Measurements from ENCODE around the gene HMGN4.
"Not testable (repeated sequence)": the region's sequence is repeated elsewhere in the genome, so short reads cannot be mapped to it uniquely, and the experiment has no call there.

Gene HMGN4

DNA sequence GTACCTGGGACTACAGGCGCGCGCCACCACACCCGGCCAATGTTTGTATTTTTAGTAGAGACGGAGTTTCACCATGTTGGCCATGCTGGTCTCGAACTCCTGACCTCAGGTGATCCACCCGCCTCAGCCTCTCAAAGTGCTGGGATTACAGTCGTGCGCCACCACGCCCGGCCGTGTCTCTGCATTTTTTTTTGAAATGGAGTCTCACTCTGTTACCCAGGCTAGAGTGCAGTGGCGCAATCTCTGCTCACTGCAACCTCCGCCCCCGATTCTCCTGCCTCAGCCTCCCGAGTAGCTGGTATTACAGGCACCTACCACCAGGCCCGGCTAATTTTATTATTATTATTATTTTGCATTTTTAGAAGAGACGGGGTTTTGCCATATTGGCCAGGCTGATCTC, 9.2 kb downstream of the HMGN4 start:
- DNase-seq (ENCODE audit: low read depth in 2 of 3, low spot score in 1 of 3) = not testable (repeated sequence)

DNA sequence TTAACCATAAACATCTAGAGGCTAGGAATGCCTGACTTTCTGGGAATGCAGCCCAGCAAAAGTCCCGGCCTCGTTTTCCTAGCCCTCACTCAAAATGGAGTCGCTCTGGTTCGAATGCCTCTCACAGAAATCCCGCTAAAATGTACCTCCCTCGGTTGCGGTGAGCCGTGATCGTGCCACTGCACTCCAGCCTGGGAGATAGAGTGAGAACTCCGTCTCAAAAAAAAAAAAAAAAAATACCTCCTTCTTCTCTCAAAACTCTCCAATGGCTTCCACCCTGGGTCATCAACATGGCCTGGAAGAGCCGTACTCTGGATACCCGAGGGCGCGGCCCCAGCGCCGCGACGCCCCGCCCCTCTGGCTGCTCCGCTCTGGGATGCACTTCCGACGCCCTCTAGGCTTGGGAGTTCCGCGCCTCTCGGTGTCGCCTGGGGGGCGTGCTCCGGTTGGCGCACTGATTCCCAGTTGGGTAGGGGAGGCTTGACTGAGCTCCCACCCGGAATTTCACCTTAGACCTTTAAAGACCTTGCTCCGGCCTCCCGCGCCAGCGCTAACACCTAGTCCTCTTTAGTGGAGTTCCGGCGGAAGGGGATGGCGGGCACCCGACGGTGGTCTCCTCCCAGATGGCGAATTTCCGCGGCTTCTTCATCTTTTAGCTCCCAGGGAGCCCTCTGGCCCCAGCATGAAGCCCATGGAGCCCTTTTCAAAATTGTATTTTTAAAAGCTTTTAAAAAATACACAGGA, 12.3 kb downstream of the HMGN4 start:
- peak; percentile 31 to 63 (median 45) for DNase-seq (ENCODE audit: low read depth in 2 of 3, low spot score in 1 of 3)

DNA sequence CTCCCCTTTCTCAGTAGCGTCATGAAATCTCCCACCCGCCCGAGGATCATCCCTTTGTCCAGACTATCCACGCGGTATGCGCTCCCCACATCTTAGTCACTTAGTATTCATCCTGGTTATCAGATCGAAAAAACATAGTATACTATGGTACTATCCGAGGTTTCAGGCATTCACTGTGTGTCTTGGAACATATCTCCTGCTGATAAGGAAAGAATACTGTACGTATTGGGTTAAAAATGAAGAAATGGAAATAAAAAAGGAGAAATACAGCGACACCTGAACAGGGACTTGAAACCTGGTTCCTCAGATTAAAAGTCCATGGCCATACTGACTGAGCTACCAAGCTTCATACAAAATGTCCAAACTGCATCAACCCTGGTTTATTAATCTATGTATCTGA, 14.0 kb downstream of the HMGN4 start:
- no peak for DNase-seq (ENCODE audit: low read depth in 2 of 3, low spot score in 1 of 3)

DNA sequence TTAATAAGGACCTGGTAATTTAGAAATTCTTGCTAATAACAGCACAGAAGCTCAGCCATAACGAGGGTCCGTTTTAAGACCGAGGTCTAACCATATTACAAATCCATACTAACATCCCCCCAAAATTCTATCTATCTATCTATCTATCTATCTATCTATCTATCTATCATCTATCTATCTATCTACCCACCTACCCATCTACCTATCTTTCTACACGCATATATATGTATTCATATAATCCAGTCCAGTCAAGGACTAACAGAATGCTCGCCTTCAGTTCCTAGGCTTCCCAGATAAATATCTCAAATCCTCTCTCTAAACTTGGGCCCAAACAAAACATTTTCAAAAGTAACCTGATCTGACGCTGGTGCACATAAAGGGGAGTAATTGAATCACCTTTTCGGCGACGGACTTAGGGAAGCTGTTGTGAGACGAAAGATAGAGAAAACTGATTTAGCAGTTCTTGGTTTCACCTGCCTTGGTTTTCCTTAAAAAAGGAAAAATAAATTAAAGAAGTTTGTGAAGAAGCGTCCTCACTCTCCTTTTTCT, 14.5 kb downstream of the HMGN4 start:
- no peak for DNase-seq (ENCODE audit: low read depth in 2 of 3, low spot score in 1 of 3)

DNA sequence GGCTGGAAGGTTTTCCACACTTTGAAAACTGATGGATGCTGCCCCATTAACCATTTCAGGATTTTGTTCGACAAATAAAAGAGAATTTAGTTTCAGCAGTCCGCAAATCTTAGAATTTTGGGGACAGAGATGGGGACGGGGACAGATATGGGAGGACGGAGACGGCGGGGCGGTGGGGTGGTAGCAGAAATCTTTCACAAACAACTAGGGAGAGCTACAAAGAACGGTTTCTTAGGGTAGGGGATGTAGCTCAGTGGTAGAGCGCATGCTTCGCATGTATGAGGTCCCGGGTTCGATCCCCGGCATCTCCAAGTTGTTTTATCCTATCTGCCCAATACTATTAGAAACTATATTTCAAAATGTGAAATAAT, 15.1 kb downstream of the HMGN4 start:
- DNase-seq (ENCODE audit: low read depth in 2 of 3, low spot score in 1 of 3) = peak; percentile 65 to 94 (median 70)

DNA sequence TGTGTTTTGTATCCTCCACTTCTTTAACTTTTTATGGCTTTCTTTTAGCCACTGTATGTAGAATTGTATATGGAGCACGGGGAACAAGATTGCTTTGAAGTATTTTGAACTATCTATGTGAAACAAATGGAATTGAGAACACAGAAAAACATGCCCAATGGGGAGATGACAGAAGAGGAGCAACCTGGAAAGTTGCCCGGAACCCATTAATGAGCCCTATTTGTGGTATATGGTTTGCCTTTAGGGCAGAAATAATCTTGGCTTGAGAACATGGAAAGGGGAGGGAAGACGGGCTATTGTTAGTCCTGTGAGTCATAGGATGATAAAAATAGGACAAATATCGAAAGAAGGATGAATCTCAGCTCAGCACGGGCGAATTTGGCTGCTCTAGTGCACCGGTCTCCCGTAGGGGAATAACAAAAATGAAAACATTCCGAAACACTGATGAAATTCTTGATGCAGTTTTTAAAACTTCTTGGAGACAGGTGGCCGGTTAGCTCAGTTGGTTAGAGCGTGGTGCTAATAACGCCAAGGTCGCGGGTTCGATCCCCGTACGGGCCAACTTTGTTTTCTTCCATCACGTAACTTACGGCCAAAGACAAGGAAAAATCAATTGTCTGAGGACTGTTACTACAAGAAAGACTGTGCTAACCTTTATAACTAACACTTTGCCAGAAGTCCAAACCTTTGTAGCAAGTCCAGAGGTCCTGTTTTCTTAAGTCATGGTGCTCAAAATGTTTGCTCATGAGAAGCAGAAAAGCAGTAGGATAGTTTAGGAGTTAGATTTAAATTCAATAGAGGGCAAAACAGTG, 15.7 kb downstream of the HMGN4 start:
- DNase-seq (ENCODE audit: low read depth in 2 of 3, low spot score in 1 of 3) = peak; percentile 70 to 93 (median 77)

DNA sequence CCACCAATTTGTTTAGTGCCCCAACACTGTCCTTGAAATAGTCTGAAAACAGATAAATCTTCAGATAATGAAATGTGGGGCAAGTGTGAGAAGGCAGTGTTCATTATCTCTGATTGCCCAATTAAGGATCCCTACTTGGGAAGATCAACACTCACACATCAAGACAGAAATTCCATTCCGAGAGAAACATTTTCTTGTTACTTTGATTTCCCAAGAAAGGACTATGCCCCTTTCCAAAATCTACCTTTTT, 16.2 kb downstream of the HMGN4 start:
- DNase-seq (ENCODE audit: low read depth in 2 of 3, low spot score in 1 of 3) = no peak

DNA sequence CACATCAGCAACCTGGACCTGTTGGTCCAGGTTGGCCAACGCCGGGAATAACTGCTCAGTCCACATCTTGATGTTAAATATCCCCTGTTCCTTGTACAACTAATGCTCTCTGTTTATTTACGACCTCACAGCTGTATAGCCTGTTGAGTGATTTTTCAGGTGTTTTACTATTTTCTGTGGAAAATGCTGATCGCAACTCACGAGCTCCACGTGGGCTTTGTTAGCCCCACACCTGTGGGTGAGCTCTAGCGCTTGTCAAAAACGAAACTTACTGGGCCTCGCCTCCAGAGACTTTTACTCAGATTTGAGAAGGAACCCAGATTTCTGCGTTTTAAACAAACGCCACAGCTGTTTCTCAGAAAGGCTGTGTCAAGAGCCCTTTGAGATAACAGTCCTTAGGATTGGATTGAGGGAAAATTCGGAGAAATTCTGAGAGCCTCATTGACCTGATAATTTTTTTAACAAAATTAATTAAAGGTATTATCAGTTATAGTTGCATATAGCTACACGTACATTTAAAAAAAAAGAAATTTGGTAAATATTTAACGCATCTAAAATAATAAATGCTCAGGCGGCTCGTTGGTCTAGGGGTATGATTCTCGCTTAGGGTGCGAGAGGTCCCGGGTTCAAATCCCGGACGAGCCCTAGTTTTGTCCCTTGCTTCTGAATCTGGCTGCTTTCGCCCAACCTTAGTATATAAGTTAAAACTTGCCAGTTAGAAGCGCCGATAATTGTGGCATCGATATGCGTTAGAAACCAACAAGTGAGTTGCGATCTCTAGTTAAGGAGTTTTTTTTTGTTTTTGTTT, 16.7 kb downstream of the HMGN4 start:
- DNase-seq (ENCODE audit: low read depth in 2 of 3, low spot score in 1 of 3) = peak in 2 of 3 donors; percentile 59 to 65

DNA sequence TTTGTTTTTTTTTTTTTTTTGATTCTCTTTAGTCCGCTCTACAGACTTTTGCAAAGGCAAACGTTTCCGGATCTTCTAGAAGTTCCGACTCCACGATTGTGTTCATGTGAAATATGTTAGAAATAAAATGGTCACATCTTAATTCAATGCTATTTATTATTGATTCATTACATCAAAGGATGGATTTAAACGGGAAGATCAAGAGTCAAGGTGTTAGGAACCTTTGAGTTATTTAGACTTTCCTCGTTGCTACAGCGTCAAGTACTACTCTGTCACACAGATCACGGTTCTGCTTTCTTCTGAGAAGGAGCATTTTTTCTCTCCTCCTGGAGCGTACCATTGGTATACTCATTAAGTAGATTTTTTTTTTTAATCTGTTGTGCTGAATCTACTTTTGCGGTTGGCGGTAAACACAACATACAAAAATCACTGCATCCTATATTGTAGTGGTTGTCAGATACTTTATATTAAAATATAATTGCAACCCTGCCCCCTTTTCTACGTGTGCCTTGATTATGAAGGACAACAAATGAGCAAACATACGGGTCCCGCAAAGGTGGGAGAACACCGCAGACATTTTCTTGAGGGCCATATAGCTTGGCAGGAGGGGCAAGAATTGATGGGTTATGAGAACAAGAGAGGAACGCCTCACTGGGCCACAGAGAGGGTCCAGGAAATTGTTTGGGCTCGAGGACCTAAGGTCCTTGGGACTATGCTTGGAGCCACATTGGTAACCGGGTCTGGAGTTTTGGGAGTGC, 17.5 kb downstream of the HMGN4 start:
- DNase-seq (ENCODE audit: low read depth in 2 of 3, low spot score in 1 of 3) = no peak

DNA sequence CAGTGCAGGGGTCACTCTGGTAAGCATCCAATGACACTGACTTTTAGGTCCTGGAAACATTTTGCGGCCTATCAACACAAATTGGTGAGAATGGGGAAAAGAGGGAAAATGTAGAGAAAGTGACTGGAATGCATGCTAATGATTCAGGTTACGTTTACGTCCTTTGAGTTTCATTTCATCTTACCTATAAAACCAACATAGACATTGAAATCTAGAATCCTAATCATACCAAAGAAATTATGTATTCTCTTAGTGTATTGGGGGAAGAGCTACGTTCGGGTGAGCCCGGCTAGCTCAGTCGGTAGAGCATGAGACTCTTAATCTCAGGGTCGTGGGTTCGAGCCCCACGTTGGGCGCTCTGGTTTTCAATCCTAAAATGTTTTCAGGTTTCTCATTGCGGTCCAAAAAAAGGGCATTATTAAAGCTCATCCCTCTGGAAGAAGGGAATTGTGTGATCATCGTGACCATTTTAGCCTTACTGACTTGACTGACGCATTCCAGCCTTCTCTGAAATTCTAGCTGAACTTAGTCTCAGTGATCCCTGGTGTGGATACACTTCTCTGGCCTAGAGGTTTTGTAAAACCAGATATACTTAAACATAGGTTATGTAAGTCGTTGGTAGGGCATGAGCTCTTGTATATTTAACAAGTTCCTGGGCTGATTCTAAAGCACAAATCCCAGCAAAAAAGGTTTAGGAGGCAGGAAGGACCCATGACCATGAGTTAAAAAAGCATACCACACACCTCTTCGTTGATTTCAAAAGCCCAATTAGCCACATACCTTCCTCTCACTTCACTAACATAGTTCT, 18.3 kb downstream of the HMGN4 start:
- DNase-seq (ENCODE audit: low read depth in 2 of 3, low spot score in 1 of 3) = peak in 2 of 3 donors; percentile 44 to 46

DNA sequence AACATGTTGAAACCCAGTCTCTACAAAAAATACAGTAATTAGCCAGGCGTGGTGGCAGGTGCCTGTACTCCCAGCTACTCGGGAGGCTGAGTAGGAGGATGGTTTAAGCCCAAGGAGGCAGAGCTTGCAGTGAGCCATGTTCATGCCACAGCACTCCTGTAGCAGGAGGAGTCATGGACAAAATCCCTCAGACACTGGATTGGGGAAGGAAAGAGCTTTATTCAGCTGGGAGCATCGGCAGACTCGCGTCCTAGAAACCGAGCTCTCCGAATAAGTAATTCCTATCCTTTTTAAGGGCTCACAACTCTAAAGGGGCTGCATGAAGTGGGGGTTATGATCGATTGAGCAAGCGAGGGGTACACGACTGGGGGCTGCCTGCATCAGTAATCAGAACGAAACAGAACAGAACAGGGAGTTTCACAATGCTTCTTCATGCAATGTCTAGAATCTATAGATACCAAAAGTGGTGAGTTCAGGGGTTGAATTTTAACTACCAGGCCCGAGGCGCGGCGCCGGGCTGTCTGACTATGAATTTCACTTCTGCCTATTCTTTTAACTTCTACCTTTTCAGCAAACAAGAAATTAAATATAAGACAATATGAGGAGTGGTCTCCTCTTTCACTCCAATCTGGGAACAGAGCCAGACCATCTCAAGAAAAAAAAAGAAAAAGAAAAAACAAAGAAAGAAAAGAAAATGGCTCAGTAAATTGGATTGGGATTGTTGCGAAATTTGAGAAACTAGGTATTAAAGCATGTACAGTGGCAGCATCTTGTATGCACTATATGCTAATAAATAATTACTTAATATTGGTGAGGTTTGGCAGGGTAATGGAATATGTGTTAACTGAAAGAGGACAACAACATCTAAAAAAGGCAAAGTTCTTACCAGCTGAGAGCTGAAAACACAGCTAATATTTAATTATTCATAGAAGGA, 23.6 kb downstream of the HMGN4 start:
- no peak for DNase-seq (ENCODE audit: low read depth in 2 of 3, low spot score in 1 of 3)

DNA sequence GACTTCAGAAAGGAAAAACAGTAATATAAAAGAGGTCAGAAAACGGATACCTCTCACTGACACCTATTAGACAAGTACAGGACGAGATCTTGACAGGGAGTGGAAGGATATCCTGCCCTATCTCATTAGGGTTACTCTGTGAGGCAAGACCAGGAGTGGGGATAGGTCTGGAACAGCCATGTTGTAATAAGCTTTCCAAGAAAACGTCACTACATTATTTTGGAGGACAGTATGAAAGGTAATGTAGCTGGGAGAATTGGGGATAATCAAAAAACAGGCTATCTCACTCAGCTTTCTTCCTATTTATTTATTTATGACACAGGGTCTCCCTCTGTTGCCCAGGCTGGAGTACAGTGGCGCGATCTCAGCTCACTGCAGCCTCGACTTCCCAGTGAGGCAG, 25.3 kb downstream of the HMGN4 start:
- no peak for DNase-seq (ENCODE audit: low read depth in 2 of 3, low spot score in 1 of 3)

DNA sequence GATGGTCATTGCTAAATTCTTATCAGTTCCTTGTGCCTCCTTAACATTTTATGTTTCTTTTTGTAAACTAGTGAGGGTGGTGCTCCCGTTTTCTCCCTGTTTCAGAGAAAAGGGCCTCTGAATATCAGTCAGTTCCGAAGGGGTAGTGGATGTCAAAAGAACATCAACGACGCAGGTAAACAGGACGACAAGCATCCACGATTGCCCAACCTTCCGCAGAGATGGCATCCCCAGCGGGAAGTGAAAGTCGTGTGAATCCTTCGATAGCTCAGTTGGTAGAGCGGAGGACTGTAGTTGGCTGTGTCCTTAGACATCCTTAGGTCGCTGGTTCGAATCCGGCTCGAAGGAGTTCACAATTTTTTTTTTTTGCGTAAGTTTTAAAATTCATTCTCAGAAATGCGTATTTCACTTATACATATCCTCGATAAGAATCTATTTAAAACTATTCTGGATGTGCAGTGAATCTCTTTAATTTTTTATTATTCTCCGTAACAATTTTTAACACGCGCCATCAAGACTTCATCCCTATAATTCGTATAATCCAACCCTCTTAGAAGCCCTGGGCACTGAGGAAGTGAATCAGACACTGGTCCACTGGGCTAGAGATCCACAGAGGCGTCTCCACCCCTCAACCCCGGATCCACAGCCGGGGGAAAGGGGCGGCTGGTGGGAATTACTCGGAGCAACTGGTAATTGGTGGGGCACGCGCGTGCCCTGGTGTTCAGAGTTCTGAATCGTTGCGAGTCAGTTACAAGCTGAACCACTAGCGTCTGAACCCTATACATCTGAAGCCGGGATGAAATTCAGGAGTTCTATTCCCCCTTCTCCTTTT, 30.7 kb downstream of the HMGN4 start:
- peak; percentile 88 to 100 (median 98) for DNase-seq (ENCODE audit: low read depth in 2 of 3, low spot score in 1 of 3)

DNA sequence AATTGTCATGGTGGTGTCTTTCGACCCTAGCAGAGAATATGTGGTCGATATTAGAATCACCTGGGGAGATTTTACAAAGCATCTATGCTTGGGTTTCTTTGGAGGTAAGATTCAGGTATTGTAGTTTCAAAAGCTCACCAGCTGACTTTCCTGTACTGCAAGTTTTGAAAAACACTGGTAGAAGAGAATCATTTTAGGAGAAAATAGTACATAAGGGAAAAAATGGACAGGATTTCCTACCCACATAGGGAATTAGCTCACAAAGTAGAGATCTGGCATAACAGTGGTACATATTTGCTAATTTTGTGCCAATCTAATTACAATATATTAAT, 31.2 kb downstream of the HMGN4 start:
- no peak for DNase-seq (ENCODE audit: low read depth in 2 of 3, low spot score in 1 of 3)

DNA sequence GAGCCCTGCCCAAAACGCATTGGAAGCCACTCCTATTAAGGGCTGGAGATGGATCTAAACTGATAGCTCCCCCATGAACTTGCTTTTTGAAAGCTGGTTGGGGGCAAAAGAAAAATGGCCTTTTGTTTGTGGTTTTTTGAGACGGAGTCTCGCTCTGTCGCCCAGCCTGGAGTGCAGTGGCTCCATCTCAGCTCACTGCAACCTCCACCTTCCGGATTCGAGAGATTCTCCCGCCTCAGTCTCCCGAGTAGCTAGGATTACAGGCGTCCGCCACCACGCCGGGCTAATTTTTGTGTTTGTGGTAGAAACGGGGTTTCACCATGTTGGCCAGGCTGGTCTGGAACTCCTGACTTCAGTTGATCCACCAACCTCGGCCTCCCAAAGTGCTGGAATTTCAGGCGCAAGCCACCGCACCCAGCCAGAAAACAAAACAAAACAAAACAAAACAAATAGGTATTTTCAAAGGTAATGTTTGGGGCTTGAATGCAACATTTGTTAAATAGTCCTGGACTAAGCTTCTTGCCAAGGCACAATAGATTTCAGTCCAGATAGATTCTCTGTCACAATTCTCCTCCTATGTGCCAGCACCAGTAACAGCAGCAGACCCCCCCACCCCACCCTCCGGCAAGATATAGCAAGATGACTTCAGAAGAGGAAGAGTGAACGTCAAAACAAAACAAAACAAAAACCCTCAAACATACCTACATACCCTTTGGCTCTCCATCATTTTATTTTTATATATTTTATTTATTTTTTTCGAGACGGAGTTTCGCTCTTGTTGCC, 32.1 kb downstream of the HMGN4 start:
- no peak for DNase-seq (ENCODE audit: low read depth in 2 of 3, low spot score in 1 of 3)

DNA sequence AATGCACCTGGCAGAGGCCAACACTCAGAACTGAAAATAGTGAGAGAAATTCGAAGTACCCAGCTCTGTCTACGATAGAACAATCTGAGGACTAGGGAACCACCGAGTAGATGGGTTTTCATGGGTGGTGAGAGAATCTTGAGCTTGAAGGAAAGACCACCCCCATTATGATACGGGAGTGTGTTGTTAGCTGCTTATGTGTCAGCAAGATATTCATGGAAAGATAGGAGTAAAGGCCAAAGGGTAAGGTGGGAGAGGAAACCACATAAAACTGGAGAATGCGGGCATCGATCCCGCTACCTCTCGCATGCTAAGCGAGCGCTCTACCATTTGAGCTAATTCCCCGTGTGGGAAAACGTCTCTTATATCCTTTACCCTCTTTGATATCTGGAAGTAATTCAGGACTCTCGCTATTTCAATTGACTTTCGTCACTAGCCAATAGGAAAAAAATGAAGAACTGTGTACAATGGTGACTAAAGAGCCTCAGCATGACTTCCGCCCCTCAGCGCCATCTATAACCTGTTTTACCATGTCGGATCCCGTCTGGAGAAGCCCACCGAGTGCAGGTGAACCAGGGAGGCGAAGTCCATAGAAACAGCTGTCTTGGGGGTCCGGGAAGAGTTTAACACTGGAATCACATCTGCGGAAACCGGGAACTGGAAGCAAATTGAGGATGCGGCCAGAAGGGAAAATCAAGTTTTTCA, 33.6 kb downstream of the HMGN4 start:
- DNase-seq (ENCODE audit: low read depth in 2 of 3, low spot score in 1 of 3) = peak; percentile 39 to 77 (median 47)

DNA sequence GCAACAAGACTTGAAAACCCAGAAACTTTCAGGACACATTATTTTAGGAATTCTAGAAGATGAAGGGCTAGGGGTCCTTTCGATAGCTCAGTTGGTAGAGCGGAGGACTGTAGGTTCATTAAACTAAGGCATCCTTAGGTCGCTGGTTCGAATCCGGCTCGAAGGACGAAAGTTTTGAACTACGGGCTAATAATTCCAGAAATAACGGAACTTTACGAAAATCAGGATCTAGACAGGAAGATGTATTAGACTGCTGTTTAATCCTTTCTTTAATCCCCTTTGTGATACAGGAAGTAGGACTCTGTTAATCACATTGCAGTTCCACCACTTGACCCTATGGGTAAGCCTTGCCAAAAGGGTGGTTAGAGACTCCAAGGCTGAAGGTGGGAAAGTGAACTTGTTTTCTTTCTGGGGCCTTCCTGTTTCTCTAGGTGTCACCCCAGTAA, 37.4 kb downstream of the HMGN4 start:
- DNase-seq (ENCODE audit: low read depth in 2 of 3, low spot score in 1 of 3) = no peak
